ENCODE results near the gene CCBE1.

Gene CCBE1

DNA sequence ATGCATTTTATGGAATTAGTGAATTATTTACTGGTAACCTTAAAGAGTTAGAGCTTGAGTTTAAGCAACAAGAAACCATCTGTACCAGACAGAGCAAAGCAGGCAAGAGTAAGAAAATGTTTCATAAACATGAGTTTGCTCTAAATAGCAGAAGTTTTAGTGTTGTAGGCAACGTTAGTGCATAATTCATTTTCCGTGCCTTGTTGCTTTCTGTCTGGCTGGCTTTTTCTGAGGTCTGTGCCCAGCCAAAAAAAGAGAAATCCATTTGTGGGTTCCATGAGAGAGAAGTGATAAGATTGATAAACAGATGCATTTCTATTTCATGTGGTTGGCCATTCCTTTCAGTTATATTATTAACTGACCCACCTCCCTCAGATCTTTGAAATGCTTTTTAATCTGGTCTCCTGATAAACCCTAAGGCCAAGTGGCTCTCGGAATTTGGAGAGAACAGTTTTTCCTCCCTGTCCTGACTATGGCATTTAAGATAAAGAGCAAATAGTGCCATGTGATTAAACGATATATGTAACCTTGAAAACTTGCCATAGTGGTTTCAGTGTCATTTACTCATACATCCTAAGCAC, 198.6 kb downstream of the CCBE1 start:
- no peak for DNase-seq (ENCODE audit: low read depth, low spot score)

GRCh38 chr18:59492756-59493421, 204.3 kb downstream of the CCBE1 start:
- DNase-seq (ENCODE audit: low read depth, low spot score), result no peak

- DNase-seq (ENCODE audit: low read depth, low spot score), result no peak
These were observed 208.3 kb downstream of the CCBE1 start for GRCh38 chr18:59488899-59489298.

- DNase-seq (ENCODE audit: low read depth, low spot score), result no peak
These were observed 211.8 kb downstream of the CCBE1 start for GRCh38 chr18:59485382-59485781.

GRCh38 chr18:59484561-59485328, 212.5 kb downstream of the CCBE1 start:
- peak; percentile 24 for DNase-seq (ENCODE audit: low read depth, low spot score)

- DNase-seq (ENCODE audit: low read depth, low spot score), result no peak
These were observed 213.1 kb downstream of the CCBE1 start for GRCh38 chr18:59484131-59484530.

GRCh38 chr18:59481436-59481835, 215.8 kb downstream of the CCBE1 start:
- DNase-seq (ENCODE audit: low read depth, low spot score), result no peak

DNA sequence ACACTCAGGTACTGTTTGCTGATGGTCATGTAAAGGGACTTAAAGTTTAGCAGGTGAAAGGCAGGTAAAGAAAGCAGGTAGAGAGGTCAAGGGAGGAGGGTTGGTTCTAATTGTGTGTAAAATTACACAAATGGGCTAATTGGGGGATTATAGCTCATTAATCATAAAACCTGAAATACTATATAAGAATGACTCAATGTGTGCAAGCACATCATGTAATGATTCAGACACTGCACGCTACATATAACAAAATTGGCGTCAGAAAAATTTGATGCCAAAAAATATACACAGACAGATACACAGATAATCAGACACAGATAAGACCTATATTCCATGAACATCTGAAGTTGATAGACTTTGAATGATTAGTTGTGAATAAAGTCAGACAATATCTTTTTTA, 217.4 kb downstream of the CCBE1 start:
- no peak for DNase-seq (ENCODE audit: low read depth, low spot score)

GRCh38 chr18:59478591-59478990, 218.6 kb downstream of the CCBE1 start:
- DNase-seq (ENCODE audit: low read depth, low spot score), result no peak

- DNase-seq (ENCODE audit: low read depth, low spot score), result no peak
These were observed 219.4 kb downstream of the CCBE1 start for GRCh38 chr18:59477849-59478248.

GRCh38 chr18:59470561-59471121, 226.6 kb downstream of the CCBE1 start:
- DNase-seq (ENCODE audit: low read depth, low spot score), result no peak

GRCh38 chr18:59469463-59470180, 227.6 kb downstream of the CCBE1 start:
- DNase-seq (ENCODE audit: low read depth, low spot score), result no peak

DNA sequence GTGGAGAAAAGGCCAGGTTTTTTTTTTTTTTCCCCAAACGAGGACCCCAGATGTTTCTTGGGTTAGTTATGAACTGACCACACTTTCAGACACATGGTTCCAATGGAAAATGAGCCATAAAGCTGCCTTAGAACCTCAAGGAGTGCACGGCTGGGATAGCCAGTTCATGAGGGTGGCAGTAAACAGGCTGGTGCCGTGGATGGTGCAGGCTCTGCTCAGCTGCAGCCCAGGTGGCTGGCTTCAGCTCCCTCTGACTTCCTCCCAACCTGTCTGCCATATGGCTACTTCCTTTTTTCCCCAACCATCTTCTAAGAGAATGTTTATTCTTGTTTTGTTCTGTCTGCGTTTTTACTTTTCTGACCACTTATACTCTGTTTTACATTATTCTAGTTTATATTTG, 228.4 kb downstream of the CCBE1 start:
- no peak for DNase-seq (ENCODE audit: low read depth, low spot score)

- DNase-seq (ENCODE audit: low read depth, low spot score), result peak; percentile 61
These were observed 229.7 kb downstream of the CCBE1 start for GRCh38 chr18:59467497-59467896.

- DNase-seq (ENCODE audit: low read depth, low spot score), result no peak
These were observed 230.2 kb downstream of the CCBE1 start for GRCh38 chr18:59466980-59467379.

DNA sequence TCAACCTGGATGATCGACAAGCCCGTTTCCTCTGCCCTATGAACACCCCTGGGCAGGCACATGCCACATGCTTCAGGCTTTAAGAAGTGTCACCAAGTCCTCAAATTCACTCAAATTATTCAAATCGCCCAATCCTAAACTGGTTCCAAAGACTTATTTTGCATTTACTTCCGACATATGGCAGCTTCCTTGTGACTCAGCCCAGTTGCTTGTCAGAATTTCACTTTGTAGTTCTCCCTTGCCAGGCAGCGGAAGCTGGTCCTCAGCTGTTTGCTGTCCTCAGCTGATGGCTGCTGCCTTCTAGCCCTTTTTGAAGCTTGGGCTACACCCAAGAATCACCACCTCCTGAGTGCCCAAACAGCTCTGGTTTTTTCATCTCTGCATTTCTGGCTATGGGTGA, 232.7 kb downstream of the CCBE1 start:
- no peak for DNase-seq (ENCODE audit: low read depth, low spot score)

DNA sequence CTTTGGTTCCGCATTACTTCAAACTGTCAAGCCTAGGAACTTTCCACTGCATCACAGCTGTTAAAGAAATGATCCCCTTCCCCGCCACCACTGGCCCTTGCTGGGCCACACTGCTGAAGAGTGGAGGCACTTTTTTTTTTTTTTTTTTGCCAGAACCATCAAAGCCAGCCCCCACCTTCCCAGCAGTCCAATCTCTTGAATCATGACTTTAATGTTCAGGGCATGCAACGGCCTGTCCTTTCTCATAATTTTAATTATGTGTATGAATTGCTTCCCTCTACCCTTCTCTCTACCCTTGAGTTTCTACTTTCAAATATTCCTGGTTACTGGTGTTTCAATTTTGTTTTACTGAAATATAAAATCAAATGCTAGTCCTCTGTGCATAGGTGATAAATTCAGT, 236.1 kb downstream of the CCBE1 start:
- no peak for DNase-seq (ENCODE audit: low read depth, low spot score)

DNA sequence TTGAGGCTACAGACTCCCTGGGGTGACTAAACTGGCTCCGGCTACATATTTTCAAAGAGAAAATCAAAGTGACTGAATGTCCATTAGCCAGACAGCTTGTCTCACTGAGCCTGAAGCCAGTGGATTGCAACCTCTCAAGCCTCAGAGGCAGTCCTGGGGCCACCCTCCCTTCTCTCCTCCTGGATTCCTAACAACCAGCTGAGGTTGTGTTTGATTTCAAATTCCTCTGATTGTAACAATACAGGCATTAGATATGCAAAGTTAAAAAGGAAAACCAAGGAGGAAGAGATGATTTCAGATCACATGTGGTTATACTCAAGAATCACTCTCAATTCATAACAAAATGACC, 237.2 kb downstream of the CCBE1 start:
- DNase-seq (ENCODE audit: low read depth, low spot score), result no peak

DNA sequence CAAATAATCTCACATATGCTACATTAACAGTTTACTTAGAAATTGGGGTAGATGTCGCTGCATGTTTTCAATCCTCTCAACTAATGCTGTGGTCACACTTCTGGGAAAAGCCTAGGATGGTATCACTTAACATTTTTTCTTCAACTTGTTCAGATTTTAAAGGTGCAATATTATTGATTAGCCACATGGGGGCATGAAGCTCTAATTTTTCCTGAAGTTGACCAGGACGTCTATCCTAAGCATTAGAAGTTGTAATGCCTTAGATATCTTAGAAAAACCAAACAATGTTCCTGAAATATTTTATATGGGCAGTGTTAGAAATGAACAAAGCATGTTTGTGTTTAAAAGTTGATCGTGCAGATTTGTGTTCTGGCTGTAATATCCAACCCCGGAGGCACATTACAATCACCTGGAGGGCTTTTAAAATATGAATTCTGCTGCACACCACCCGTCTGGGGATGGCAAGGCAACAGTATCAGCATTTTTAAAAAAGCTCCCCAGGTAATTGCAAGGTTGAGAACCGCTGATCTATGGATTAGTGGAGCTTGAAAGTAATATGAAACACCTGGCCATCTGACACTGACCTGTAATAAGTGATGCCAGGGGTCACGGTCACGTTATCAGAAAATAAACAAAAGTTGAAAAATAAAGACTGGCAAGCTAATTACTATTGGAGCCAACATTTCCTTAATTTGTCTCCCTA, 237.7 kb downstream of the CCBE1 start:
- DNase-seq (ENCODE audit: low read depth, low spot score), result peak; percentile 18

- DNase-seq (ENCODE audit: low read depth, low spot score), result no peak
These were observed 238.6 kb downstream of the CCBE1 start for GRCh38 chr18:59458575-59458974.

DNA sequence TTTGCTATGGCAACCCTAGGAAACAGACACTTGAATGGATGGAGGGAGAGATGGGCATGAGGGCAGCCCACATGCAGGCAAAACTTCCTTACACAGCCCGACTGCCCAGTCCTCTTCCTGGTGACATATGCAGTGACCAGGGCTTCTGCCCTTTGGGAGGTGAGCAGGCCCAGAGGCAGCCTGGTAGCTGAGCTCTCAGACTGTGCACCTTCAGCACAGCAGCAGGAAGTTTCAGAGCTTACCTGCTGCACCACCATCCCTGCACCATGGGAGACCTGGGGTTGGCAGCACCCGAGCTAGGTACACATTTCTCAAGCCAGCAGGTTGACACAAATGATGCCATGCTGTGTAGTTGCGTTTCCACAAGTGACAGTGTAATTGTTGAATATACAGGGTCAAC, 240.6 kb downstream of the CCBE1 start:
- DNase-seq (ENCODE audit: low read depth, low spot score), result no peak
